ENCODE data around the gene WDR86. TPM values are rescaled to one million over a fixed set of nuclear protein-coding genes. Genes with fewer than 3 reads are reported as not detected.

WDR86 gene
- polyA plus RNA-seq, 1 experiment = 0.04 TPM

DNA sequence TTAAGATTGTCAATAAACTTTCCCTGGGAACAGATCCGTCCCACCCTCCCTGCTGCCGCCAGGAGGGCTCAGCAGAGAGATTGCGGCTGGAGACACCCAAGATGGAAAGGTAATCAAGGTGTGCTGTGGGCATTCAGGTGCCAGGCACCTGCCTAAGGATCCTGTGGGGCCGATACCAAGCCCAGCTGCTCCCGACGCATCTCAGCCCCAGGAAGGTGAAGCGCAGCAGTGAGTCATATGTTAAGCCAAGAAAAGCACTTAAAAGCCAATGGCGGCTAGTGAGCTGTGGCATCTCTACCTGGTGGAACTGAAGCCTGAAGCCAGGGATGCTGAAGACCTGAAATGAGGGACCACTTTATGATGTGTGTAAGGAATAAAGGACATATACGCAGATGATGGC lies 6.1 kb downstream of the WDR86 start:
- TF ChIP-seq, protein P1, sequence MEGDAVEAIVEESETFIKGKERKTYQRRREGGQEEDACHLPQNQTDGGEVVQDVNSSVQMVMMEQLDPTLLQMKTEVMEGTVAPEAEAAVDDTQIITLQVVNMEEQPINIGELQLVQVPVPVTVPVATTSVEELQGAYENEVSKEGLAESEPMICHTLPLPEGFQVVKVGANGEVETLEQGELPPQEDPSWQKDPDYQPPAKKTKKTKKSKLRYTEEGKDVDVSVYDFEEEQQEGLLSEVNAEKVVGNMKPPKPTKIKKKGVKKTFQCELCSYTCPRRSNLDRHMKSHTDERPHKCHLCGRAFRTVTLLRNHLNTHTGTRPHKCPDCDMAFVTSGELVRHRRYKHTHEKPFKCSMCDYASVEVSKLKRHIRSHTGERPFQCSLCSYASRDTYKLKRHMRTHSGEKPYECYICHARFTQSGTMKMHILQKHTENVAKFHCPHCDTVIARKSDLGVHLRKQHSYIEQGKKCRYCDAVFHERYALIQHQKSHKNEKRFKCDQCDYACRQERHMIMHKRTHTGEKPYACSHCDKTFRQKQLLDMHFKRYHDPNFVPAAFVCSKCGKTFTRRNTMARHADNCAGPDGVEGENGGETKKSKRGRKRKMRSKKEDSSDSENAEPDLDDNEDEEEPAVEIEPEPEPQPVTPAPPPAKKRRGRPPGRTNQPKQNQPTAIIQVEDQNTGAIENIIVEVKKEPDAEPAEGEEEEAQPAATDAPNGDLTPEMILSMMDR (IDR thresholded peaks at IDR 0.05; ENCODE audit: insufficient read depth, low read depth, low read length) = no peak
- ChIA-PET CTCF (interaction anchor here (1.3 kb wide), 1 partner anchor 12 kb away, joined by 4 read pairs; no protein-coding TSS in a partner anchor), POLR2A (no interaction called here)
- no peaks in the 10 kb centered on the region for H3K36me3 ChIP-seq (ENCODE audit: control insufficient read depth, insufficient read depth, low read length)
- no peak for DNase-seq (ENCODE audit: low read depth)
- H3K27me3 ChIP-seq (ENCODE audit: control insufficient read depth, insufficient read depth, low read length) = peaks cover 11% of the 10 kb centered on the region
- no peak overlapping the region for H3K4me3 ChIP-seq (ENCODE audit: low read depth, low read length)

DNA sequence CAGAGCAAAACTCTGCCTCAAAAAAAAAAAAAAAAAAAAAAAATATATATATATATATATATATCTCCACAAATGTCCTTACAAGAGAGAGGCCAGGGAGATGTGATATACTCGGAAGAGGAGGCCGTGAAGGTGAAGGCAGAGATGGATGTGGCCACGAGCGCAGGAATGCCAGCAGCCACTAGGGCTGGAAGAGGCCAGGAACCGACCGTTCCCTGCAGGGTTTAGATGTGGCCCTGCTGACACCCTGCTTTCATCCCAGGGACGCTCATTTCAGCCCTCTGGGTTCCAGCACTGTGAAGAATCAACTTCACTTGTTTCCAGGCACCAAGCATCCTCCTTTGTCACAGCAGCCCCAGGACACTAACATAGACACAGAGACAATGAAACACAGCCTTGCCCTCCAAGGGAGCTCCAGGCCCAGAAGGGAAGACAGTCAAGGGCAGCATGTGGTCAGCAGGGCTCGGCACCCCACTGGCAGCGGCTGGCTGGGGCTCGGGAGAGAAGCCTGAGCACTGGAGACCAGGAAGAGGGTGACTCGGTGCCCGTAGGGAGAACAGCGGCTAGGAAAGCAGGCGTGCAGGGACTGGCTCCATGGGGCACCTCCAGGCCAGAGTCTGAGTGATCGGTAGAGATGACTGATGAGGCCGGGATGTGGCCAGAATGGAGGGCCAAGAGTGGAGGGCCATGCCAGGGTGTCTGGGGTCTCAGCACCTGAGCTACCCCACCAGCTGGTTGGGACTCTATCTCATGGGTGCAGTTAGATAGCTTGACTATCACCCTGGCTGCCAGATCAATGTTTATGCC lies 7.6 kb downstream of the WDR86 start:
- TF ChIP-seq, protein P1 (IDR thresholded peaks at IDR 0.05; ENCODE audit: insufficient read depth, low read depth, low read length) = no peak
- CTCF ChIA-PET = no interaction called here
- Histone ChIP-seq H3K27me3 (ENCODE audit: control insufficient read depth, insufficient read depth, low read length) (peaks cover 8% of the 10 kb centered on the region), H3K36me3 (ENCODE audit: control insufficient read depth, insufficient read depth, low read length) (no peaks in the 10 kb centered on the region), H3K4me3 (ENCODE audit: low read depth, low read length) (no peak overlapping the region)
- no peak for DNase-seq (ENCODE audit: low read depth)
- POLR2A ChIA-PET = no interaction called here

DNA sequence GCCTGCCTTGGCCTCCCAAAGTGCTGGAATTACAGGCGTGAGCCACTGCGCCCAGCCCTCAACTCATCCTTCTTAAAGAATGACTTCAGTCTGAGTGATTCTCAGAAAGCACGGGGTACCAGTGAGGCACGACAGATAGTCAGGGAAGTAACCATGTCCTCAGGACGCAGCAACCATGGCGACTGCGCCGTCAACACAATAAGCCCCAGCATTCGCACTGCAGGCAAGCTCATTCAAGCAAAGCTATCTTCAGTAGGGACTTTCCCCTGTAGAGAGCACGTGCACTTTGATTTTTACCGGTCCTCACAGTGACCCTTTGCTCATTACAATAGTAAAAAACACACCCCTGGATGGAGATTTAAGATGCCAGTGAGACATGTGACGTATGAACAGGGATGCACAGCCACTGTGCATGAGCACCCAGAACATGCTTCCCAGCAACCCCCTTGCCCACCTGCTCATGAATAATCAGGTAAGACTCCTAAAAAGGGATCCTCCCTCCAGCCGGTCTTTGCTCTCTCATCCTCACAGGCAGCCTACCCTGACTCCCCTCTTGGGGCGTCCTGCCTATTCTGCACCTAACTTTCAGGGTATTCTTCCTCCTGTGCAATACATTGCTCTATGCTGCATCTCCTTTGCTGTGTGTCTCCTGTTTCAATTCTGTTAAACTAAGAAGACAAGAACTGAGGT lies 9.1 kb downstream of the WDR86 start:
- H3K27me3 ChIP-seq (ENCODE audit: control insufficient read depth, insufficient read depth, low read length) = peaks cover 6% of the 10 kb centered on the region
- no peak overlapping the region for H3K4me3 ChIP-seq (ENCODE audit: low read depth, low read length)
- no peaks in the 10 kb centered on the region for H3K36me3 ChIP-seq (ENCODE audit: control insufficient read depth, insufficient read depth, low read length)
- CTCF ChIA-PET = interaction anchor here (1.2 to 1.7 kb wide), 3 partner anchors 11 to 48 kb away, joined by 3 to 6 read pairs (median 5); no protein-coding TSS in a partner anchor
- TF ChIP-seq, protein P1 (IDR thresholded peaks at IDR 0.05; ENCODE audit: insufficient read depth, low read depth, low read length) = no peak
- POLR2A ChIA-PET = no interaction called here
- DNase-seq (ENCODE audit: low read depth) = no peak

DNA sequence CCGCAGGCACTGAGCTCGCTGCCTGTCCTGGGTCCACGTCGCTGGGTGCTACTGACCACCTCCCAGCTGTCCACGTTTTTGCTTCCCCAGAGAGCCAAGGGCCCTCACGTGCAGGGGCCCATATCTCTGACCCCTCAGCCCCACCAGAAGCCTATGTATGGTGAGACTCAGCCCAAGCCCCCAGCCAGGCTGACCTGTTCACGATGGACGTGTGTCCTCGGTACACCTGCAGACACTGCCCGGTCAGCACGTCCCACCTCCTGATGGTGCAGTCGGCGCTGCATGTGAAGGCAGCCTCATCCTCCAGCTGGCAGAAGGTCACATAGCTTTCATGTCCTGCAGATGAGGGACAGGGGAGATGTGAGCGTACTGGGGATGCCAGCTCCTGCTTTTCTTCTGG lies 9.9 kb downstream of the WDR86 start:
- CTCF ChIA-PET = interaction anchor here (0.6 to 1.7 kb wide), 7 partner anchors 12 to 93 kb away, joined by 3 to 6 read pairs (median 4); no protein-coding TSS in a partner anchor

DNA sequence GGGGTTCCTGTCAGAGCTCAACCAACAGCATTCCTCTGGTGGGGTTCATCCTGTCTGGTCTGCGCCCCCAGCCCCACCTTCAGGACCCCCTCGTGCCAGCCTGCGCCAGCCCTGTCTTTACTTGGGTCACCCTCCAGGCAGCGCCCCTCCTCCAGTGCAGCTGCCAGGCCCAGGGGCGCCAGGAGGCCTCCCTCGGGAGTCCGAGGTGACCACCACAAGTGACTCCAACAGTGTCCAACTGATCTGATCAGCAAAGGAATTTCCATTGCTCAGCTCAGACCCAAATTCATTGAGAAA lies 10.6 kb downstream of the WDR86 start:
- DNase-seq (ENCODE audit: low read depth) = no peak
- H3K4me3 ChIP-seq (ENCODE audit: low read depth, low read length) = no peak overlapping the region
- H3K36me3 ChIP-seq (ENCODE audit: control insufficient read depth, insufficient read depth, low read length) = no peaks in the 10 kb centered on the region
- ChIA-PET CTCF (interaction anchor here (0.6 to 1.7 kb wide), 7 partner anchors 18 to 84 kb away, joined by 3 to 6 read pairs (median 4); no protein-coding TSS in a partner anchor), POLR2A (no interaction called here)
- TF ChIP-seq, protein P1 (IDR thresholded peaks at IDR 0.05; ENCODE audit: insufficient read depth, low read depth, low read length) = no peak
- peaks cover 8% of the 10 kb centered on the region for H3K27me3 ChIP-seq (ENCODE audit: control insufficient read depth, insufficient read depth, low read length)

More for the DNA sequence above, 9.9 kb downstream of the WDR86 start:
- no peak overlapping the region for H3K4me3 ChIP-seq (ENCODE audit: low read depth, low read length)
- POLR2A ChIA-PET = no interaction called here
- TF ChIP-seq, protein P1 (IDR thresholded peaks at IDR 0.05; ENCODE audit: insufficient read depth, low read depth, low read length) = no peak
- no peaks in the 10 kb centered on the region for H3K36me3 ChIP-seq (ENCODE audit: control insufficient read depth, insufficient read depth, low read length)
- DNase-seq (ENCODE audit: low read depth) = no peak
- H3K27me3 ChIP-seq (ENCODE audit: control insufficient read depth, insufficient read depth, low read length) = peaks cover 6% of the 10 kb centered on the region
